Frontal cortex (tissue), 4 donors: ENCODE measurements around the gene WDR37. TPM values are rescaled to one million over a fixed set of nuclear protein-coding genes. Genes with fewer than 3 reads are reported as not detected.
"Not testable (repeated sequence)": the region's sequence is repeated elsewhere in the genome, so short reads cannot be mapped to it uniquely, and the experiment has no call there.

Experiments
- DNase-seq, 2 donors: peaks; one replicate each; pipeline ENCODE4 v3.0.0; 2012; ENCODE audit warnings: low spot score in 2 of 2
- FAIRE-seq: peaks from 2 replicates; lab custom pipeline; 2012; peaks lifted over from hg19 to GRCh38; lab: Jason Lieb, UNC
- total RNA-seq: library from RNA; depleted of rRNA; stranded (reverse); fragments of >200 nt; gene quantifications from one replicate; pipeline ENCODE4 v1.2.3, GENCODE V29; 2014
- donor health status: control.
- donor health status: control.
- donor health status: control.

The WDR37 gene
- total RNA-seq, 1 donor from 2014 or later, result 32.6 TPM

- not testable (repeated sequence) for DNase-seq, FAIRE-seq
These were observed 10.5 kb downstream of the WDR37 start for GRCh38 chr10:1066734-1067133.

- DNase-seq (no peak), FAIRE-seq (no peak)
These were observed 12.5 kb downstream of the WDR37 start for GRCh38 chr10:1068380-1069361.

GRCh38 chr10:1070919-1071318 lies 14.7 kb downstream of the WDR37 start:
- FAIRE-seq, result no peak
- DNase-seq, result no peak

- no peak for FAIRE-seq
- DNase-seq, result no peak
These were observed 18.0 kb downstream of the WDR37 start for GRCh38 chr10:1074052-1074747.

- no peak for FAIRE-seq
- no peak for DNase-seq
These were observed 18.6 kb downstream of the WDR37 start for GRCh38 chr10:1074748-1075308.

GRCh38 chr10:1078668-1079067 lies 22.5 kb downstream of the WDR37 start:
- DNase-seq (no peak), FAIRE-seq (no peak)

- FAIRE-seq (no peak), DNase-seq (no peak)
These were observed 27.4 kb downstream of the WDR37 start for GRCh38 chr10:1083581-1083980.

GRCh38 chr10:1084011-1084950 lies 28.1 kb downstream of the WDR37 start:
- no peak for DNase-seq
- FAIRE-seq, result no peak

- FAIRE-seq, result no peak
These were observed 29.1 kb downstream of the WDR37 start for GRCh38 chr10:1085258-1085657.

GRCh38 chr10:1086787-1087186 lies 30.6 kb downstream of the WDR37 start:
- DNase-seq, result no peak
- no peak for FAIRE-seq

More at GRCh38 chr10:1085258-1085657, 29.1 kb downstream of the WDR37 start:
- DNase-seq, result no peak

- DNase-seq (no peak), FAIRE-seq (no peak)
These were observed 33.0 kb downstream of the WDR37 start for GRCh38 chr10:1089017-1089689.

GRCh38 chr10:1090696-1091095 lies 34.5 kb downstream of the WDR37 start:
- no peak for FAIRE-seq

GRCh38 chr10:1093696-1094095 lies 37.5 kb downstream of the WDR37 start:
- DNase-seq, result no peak
- FAIRE-seq, result no peak

More at GRCh38 chr10:1090696-1091095, 34.5 kb downstream of the WDR37 start:
- DNase-seq, result no peak

GRCh38 chr10:1094112-1095057 lies 38.2 kb downstream of the WDR37 start:
- DNase-seq (no peak), FAIRE-seq (no peak)

GRCh38 chr10:1095498-1095897 lies 39.3 kb downstream of the WDR37 start:
- FAIRE-seq (no peak), DNase-seq (no peak)

GRCh38 chr10:1096287-1096889 lies 40.2 kb downstream of the WDR37 start:
- DNase-seq, result no peak
- FAIRE-seq, result no peak

- DNase-seq (no peak), FAIRE-seq (no peak)
These were observed 41.3 kb downstream of the WDR37 start for GRCh38 chr10:1097436-1097835.
